ENCODE measurements around the gene HAT1.
"Not testable (repeated sequence)": the region's sequence is repeated elsewhere in the genome, so short reads cannot be mapped to it uniquely, and the experiment has no call there.

HAT1 gene

DNA sequence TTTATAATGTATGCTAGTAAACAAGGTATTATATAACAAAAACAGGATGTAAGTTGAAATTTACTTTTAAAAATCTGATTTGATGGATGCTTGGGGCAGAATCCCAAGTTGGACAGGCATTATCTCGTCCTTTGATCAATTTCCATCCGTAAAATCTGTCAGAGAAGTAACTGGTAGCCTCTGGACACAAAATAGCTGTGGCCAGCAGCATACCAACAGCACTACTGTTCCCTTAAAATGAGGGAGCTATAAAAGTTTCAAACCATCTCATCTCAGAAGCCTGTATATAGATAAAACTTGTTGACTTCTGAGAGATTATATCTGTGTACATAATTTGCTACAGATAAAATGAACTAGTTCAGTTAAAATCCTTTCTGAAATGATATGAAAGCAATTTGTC is 62.8 kb downstream of the HAT1 start:
- no peak for FAIRE-seq

DNA sequence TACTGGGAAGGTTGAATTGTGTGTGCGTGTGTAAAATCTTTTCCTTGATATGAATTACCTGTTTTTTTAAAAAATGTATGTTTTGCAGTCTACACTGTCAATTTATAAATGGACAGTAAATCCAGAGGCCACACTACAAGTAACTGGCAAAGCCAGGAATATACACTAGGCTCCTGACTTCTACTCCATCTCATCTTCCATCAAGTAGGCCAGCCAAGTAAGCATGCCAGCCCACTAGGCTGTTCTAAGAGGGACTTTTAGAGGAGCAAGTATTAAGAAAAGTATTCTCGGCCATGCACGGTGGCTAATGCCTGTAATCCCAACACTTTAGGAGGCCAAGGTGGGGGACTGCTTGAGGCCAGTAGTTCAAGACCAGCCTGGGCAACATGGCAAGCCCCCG is 64.5 kb downstream of the HAT1 start:
- FAIRE-seq: no peak

DNA sequence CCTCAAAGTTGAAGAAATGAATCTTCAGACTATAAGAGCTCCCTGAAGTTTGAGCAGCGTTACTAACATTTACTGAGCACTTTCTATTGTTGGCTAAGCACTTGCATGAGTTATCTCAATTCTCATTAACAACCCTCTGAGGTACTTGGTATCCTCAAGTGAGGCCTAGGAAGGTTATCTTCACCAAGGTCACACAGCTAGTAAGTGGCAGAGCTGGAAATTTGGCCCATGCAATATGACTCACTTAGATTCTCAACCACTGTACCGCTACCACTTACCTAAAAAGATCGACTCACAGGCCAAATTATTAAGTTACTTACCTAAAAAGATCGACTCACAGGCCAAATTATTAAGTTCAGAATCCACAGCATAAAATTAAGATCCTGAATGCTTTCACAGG is 68.8 kb downstream of the HAT1 start:
- FAIRE-seq: no peak

DNA sequence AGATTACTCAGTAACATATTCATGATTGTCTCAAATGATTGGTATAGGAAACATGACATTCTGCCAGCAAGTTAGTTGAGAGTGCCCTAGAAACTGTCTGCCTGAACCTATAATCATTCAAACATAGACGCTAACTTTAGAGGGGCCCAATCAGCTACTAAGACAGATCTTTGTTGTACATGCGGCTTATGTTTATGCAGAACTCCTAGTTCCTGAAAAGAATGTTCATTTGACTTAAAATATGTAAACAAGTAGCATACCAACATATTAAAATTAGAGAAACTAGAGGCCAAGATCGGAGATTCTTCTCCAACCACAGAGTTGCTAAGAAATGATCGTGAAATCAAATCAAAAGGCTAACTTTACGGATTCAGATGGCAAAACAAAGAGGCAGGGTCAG is 73.3 kb downstream of the HAT1 start:
- FAIRE-seq: no peak

DNA sequence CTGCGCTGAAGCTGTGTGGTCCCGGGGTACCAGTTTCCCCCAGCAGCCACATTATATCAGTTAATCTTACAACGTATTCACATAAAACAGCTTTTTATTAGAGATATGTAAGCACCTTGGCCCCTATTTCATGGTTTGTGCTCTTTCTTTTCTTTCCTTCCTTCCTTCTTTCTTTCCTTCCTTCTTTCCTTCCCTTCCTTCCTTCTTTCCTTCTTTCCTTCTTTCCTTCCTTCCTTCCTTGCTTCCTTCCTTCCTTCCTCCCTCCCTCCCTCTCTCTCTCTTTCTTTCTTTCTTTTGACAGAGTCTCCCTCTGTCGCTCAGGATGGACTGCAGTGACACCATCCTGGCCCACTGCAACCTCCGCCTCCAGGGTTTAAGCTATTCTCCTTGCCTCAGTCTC is 73.8 kb downstream of the HAT1 start:
- no peak for FAIRE-seq

DNA sequence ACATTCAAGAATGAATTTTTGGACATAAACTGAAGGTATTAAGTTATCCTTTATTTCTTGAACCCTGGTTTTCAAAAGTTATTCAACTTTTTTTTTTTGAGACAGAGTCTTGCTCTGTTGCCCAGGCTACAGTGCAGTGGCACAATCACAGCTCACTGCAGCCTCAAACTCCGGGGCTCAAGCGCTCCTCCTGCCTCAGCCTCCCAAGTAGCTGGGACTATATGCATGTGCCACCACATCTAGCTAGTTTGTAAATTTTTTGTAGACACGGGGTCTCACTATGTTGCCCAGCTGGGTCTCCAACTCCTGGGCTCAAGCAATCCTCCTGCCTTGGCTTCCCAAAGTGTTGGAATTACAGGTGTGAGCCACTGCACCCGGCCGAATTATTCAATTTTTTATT is 74.8 kb downstream of the HAT1 start:
- FAIRE-seq: not testable (repeated sequence)

DNA sequence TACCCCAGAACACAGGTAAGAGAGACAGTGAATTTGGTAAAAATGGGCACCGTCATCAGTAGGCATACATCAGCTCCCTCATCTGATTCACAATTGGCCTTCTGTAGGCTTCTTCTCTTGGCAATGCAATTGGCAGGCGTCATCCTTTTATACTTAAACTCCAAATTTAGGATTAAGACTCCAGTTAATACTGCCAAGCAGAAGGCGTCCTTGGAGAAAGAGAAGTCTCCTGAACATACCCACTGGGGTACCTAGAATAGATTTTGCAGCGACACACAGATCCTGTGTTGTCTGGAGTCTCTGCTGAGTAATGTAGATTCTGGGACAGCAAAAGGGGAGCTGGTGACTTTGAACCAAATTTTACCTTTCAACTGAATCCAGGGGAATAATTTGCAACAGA is 76.9 kb downstream of the HAT1 start:
- FAIRE-seq: no peak

DNA sequence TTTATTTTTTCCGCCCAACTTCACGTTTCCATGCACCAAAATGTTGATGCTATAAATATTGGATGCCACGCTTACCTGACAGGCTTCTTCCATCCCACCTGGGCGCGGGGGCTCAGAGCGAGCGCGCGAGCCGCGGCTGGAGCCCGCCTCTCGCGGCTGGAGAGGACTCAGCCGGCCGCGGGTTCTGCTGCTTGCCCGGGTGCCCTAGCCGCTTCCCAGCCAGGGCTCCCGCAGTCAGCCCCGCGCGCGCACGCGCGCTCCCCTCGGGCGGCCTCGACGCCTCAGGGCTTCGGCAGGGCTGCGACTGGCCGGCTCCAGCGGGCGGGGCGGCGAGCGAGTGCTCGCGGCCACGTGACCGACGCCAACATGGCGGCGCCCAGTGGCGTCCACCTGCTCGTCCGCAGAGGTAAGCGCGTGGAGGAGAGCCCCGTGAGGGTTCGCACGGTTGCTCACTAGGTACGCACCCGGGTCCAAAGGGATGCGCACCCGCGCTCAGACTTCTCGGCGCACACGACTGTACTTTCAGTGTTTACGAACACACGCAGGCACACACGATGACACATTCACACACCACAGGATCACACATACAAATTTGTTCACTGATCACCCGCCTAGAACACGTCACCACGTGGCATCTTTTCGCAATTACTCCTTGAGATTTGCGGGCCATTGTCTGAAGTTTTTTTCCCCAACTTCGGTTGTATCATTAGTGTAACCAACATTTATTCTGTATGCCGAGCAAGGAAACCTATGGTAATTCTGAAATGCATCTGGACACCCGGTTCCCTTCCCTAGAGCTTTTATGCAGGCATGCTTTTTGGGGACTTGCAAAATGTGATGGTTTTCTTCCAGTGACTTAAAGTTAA is 77.6 kb downstream of the HAT1 start, which contains the start of gene METAP1D:
TSS of gene METAP1D (plus strand) at position 350 of the 866 bp plus-strand sequence. CDS start at position 367, 17 bp downstream.
- no peak for FAIRE-seq

DNA sequence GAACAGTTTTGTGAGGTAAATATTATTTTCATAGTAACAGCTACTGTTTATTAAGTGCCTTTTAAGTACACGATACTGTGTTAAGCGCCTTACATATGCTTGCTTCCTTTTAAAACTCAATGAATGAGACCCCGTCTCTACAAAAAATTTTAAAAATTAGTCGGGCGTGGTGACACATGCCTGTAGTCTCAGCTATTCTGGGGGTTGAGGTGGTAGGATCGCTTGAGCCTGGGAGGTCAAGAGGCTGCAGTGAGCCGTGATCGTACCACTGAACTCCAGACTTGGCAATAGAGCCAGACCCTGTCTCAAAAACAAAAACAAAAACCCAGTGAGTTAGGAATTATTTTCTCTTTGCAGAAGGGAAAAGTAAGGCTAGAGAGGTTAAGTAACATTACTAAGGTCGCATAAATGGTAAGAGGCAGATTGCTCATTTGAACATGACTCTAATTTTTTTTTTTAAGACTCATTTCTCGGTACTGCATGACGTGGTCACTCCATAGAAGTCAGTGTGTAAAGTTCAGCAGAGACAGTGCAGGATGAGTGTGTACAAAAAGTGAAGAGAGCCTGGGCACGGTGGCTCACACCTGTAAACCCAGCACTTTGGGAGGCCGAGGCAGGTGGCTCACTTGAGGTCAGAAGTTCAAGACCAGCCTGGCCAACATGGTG is 78.6 kb downstream of the HAT1 start:
- FAIRE-seq: no peak

DNA sequence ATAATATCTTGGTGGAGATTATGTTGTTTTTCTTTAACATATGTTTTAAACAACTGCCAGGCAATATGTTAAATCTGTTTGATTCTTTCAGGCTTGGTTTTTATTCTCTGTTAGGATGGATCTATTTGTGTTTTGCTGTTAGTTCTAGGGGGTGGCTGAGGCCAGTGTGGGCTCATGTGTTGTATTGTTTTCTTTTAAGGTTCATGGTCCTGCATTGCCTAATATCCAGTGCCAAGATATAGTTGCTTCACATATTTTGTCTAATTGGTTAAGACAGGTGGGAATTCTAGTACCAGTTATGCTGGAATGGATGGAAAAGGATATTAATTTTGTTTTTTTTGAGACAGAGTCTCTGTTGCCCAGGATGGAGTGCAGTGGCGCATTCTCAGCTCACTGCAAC is 85.1 kb downstream of the HAT1 start:
- no peak for FAIRE-seq

DNA sequence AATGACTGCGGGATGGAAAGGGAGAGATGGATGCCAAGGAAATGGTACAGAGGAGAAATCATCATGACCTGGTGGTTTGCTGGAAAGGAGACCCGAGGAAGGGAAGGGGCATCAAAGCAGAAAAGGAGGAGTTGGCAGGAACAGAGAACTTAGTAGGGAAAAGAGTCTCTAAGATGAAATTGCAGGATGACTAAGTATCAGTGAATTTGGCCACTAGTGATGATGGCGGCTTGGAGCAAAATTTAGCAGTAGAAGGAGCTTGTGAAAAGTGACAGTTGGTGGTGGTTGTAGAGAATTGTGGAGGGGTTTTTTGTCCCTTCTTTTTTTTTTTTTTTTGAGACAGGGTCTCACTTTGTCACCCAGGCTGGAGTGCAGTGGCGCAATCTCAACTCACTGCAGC is 87.6 kb downstream of the HAT1 start:
- FAIRE-seq: no peak

DNA sequence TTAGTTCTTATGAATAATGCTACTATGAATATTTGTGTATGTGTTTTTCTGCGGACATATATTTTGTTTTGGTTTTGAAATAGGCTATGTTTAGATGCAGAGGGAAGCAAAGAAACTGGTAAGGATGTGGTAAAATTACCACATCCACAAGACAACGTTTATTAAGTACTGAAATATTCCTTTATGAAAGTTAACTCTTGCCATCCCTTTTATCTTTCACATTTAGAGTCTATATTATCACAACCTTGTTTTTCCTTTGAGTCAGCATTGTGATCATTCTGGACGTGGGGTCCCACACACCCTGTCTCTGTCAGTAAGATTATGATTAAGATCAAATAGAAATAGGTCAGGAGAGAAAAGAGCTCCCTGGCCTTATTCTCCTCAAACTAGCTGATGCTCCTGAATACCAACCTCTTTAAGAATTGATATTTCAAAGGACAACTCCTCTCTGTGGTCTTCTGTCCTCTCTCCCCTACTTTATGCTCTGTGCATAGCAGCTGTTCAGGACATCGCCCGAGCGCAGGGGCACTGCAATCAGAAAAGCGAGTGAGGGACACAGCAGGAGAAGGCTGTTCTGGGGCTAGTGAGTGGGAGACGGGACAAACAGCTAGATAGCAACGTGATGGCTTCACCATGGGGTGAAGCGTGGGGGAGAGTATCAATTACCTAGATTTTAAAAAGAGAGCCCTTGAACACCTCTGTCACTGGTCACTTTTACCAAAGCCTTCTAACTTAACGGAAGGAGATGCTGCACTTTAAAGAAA is 89.7 kb downstream of the HAT1 start:
- FAIRE-seq: no peak

DNA sequence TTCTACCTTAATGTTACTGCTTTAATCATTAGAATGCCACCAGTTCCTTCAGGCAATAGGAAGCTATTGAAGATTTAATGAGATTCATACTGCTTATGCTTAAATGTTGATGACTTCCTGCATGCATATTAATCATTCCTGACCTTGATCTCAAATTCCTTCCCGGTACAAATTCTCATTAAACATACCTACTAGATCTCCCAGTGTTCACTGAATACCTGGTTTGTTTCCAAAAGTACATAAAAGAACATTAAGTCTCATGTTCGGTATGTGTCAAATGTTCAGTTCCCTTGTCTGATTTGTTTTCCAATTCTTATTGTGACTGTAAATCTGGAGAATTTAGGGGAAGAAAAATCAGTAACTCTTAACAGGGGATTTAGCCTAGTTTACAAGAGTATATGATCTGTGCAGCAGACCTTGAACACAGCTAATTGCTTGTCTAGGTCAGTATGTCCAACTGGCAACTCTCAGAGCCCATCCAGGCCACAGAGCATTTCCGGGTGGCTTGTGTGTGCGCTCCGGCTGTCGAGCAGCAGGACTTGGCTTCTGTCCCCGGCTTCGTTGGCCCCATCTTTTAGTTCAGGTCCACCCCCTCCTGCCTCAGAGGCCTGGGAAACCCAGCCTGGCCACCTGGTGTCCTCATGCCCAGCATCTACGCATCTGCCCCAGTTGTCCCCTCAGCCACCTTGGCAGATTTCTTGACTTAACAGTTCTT is 90.6 kb downstream of the HAT1 start:
- no peak for FAIRE-seq

DNA sequence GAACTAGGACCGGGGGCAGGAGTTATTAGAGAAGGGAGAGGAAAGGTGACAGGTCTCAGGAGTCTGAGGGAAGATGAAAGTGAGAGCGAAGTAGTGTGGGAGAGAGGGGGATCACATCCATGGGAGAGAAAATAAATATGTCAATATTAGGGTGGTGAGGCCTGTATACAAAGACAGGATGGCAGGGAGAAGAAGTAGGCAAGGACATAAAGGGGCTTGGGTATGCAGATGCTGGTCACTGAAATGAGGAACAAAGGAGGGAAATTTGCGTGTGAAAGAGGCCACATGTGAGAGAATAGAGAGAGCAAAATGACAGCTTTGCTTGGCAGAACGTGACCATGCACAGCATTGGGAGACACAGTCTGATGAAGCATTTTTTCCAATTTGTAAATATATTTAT is 91.1 kb downstream of the HAT1 start:
- FAIRE-seq: no peak

DNA sequence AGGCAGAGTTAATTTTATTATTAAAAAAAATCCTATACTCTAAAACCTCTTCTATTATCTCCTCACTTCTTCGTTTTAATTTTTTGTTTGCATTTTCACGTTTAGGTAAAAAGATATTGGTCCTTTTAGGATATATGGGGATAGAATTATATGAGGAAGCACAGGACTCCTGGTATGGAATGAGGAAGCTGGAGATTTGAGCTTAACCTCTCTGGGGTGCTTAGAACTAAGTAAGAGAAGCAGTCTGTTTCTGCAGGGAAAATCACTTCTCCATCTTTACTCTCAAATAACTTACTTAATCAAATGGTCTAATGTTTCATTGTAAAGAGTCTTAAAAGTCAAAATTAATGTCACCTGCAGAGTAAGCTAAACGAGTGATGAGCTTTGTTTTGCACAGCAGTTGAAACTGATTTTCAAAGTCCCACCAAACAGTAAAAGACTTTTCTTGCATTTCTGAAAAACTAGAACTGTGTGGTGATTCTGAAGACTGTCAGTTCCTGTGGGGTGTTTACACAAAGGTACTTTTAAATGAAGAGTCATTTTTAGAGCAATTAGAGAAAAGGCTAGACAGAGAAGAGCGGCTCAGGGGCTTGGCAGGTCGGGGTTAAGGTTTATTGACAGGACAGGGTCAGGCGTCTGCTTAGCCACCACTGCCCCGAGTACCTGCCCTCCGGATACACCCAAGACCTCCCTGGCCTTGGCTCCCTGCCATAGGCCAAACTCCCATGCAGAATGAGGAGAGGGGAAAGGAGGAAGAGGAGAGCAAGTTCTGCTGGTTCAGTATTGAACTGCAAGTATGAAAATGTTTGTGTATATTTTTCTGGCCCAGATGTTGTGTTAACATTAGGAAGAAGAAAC is 99.0 kb downstream of the HAT1 start:
- no peak for FAIRE-seq

DNA sequence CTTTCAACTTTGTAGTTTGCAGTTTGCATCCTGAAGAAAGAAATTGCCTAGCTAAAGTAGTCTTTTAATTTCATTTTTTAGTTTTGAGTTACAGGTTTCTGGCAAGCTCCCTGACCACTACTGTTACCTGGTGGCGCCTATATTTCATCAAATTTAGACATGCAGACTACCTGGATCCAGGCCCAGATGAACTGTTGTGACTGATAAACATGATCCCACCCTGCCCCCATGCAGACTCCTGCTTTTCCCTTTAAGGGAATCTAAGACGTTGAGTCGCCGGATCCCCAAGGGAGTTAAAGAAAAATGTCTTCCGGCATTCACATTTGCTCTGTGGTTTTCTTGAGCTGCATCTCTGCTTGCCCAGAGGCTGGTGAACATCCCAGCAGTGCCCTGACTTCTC is 99.7 kb downstream of the HAT1 start:
- FAIRE-seq: no peak

DNA sequence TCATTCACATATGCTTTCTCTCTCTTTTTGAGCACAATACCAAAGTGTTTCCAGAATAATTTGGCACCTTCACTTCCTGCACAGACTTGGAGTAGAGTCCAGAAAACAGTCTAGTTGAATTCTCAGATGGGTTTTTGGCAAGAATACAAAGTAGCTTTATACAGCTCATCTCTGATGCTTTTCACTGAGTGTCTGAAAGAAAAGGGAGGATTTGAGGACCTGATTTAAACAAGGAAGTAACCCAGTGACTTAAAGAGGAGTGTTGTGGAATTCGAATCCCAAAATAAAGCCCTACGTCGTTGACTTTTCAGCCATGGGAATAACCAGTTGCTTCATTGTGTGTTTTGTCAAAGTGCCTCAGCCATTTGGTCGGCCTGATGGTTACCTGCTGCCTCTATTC is 109.3 kb downstream of the HAT1 start:
- FAIRE-seq: no peak

All from islet of Langerhans (tissue), 1 donor.